Measurements from ENCODE around the gene MGST2. TPM values are rescaled to one million over a fixed set of nuclear protein-coding genes. Genes with fewer than 3 reads are reported as not detected.

The MGST2 gene
- total and polyA plus RNA-seq, 10 of the 15 experiments (the other 5 are each of a cell fraction or from before 2014, with no cell fraction given), result 19.0 to 50.1 (median 30.6) TPM

DNA sequence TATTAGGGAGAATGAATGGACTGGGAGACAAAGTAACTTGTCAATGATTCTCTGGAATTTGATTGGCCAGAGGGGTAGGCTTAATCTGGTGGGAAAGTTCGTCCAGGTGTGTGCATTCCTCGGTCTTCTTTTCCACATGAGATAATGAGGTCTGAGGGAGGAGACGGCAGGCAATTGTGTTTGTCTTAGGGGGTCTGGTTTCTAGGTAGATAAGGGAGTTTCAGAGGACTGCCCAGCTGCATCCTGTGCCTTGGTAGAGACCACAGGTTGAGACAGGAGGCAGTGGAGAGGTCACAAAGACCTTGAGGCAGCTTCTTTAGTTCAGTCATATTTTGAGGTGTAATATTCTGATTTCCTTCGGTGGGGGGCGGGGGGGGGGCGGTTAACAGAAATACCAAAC is 4.3 kb downstream of the MGST2 start:
- no peak for ATAC-seq
- BruUV-seq (replicated peaks), result no TSS peak
- H3K4me1 ChIP-seq (ENCODE audit: control insufficient read depth, insufficient read depth, low read length), result peaks cover 3% of the 10 kb centered on the region
- ChIA-PET POLR2A (no interaction called here), RAD21 (ENCODE audit: unreplicated experiment) (no interaction called here), SMC1A (ENCODE audit: uncharacterized antibody, unreplicated experiment) (no interaction called here), CTCF (no interaction called here)
- no peak overlapping the region for H3K9ac ChIP-seq (ENCODE audit: control insufficient read depth, insufficient read depth, low read length)
- intact Hi-C loops (cut with micrococcal nuclease; ENCODE audit: unreplicated experiment) (no loop called here), in situ Hi-C loops (cut with MboI) (no loop called here)
- H4K20me1 ChIP-seq (ENCODE audit: control insufficient read depth, insufficient read depth), result no peaks in the 10 kb centered on the region
- peaks cover 14% of the 10 kb centered on the region for H3K79me2 ChIP-seq (ENCODE audit: control insufficient read depth, insufficient read depth, low read length)
- H3K4me3 ChIP-seq, result no peak overlapping the region
- H3K9me3 ChIP-seq (replicated peaks; ENCODE audit: control insufficient read depth, insufficient read depth, low read length), result no peaks in the 10 kb centered on the region
- H3K27ac ChIP-seq (ENCODE audit: control insufficient read depth, insufficient read depth), result no peak overlapping the region
- no peak for DNase-seq (ENCODE audit: low read depth, low spot score)
- no peak overlapping the region for H3K4me2 ChIP-seq (ENCODE audit: control insufficient read depth, insufficient read depth)
- H2AFZ ChIP-seq (ENCODE audit: control insufficient read depth, low read depth, low read length), result no peak overlapping the region
- no peaks in the 10 kb centered on the region; a peak in 1 of 4 replicates for H3K36me3 ChIP-seq (ENCODE audit: control insufficient read depth in 2 of 2, insufficient read depth in 2 of 2, low read length in 1 of 2)
- no peak for FAIRE-seq
- no peaks in the 10 kb centered on the region for H3K27me3 ChIP-seq (replicated peaks in 1 of 2; ENCODE audit: control insufficient read depth in 2 of 2, insufficient read depth in 2 of 2, low read length in 1 of 2)
- 50% methylated on average over 6 of the region's 6 CpGs for WGBS (ENCODE audit: insufficient coverage, insufficient replicate concordance, low lambda C conversion rate, missing lambda C conversion rate)
- TF ChIP-seq, protein P1, sequence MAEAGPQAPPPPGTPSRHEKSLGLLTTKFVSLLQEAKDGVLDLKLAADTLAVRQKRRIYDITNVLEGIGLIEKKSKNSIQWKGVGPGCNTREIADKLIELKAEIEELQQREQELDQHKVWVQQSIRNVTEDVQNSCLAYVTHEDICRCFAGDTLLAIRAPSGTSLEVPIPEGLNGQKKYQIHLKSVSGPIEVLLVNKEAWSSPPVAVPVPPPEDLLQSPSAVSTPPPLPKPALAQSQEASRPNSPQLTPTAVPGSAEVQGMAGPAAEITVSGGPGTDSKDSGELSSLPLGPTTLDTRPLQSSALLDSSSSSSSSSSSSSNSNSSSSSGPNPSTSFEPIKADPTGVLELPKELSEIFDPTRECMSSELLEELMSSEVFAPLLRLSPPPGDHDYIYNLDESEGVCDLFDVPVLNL (IDR thresholded peaks at IDR 0.05; ENCODE audit: low read depth, low read length), result no peak
- TF ChIP-seq TCF3 (IDR thresholded peaks at IDR 0.05; ENCODE audit: borderline replicate concordance, insufficient read depth, low read depth, low read length), result no peak
- TF ChIP-seq, protein P2, sequence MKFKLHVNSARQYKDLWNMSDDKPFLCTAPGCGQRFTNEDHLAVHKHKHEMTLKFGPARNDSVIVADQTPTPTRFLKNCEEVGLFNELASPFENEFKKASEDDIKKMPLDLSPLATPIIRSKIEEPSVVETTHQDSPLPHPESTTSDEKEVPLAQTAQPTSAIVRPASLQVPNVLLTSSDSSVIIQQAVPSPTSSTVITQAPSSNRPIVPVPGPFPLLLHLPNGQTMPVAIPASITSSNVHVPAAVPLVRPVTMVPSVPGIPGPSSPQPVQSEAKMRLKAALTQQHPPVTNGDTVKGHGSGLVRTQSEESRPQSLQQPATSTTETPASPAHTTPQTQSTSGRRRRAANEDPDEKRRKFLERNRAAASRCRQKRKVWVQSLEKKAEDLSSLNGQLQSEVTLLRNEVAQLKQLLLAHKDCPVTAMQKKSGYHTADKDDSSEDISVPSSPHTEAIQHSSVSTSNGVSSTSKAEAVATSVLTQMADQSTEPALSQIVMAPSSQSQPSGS (IDR thresholded peaks at IDR 0.05; ENCODE audit: low read length), result no peak
- TF ChIP-seq, protein P3, sequence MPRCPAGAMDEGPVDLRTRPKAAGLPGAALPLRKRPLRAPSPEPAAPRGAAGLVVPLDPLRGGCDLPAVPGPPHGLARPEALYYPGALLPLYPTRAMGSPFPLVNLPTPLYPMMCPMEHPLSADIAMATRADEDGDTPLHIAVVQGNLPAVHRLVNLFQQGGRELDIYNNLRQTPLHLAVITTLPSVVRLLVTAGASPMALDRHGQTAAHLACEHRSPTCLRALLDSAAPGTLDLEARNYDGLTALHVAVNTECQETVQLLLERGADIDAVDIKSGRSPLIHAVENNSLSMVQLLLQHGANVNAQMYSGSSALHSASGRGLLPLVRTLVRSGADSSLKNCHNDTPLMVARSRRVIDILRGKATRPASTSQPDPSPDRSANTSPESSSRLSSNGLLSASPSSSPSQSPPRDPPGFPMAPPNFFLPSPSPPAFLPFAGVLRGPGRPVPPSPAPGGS (IDR thresholded peaks at IDR 0.05; ENCODE audit: borderline replicate concordance, insufficient read depth, low read depth, low read length, poor library complexity, severe bottlenecking), result no peak
- no peak for TF ChIP-seq RAD21 (IDR thresholded peaks at IDR 0.05; ENCODE audit: insufficient read depth, low read depth, low read length)
- TF ChIP-seq, protein P4, sequence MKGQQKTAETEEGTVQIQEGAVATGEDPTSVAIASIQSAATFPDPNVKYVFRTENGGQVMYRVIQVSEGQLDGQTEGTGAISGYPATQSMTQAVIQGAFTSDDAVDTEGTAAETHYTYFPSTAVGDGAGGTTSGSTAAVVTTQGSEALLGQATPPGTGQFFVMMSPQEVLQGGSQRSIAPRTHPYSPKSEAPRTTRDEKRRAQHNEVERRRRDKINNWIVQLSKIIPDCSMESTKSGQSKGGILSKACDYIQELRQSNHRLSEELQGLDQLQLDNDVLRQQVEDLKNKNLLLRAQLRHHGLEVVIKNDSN (IDR thresholded peaks at IDR 0.05; ENCODE audit: borderline replicate concordance, extremely low read length, insufficient read depth, low read depth, low read length), result no peak
- no peak for TF ChIP-seq ETV6 (conservative IDR thresholded peaks at IDR 0.05 in 1 of 2, IDR thresholded peaks at IDR 0.05 in 1 of 2; ENCODE audit: borderline replicate concordance in 1 of 2, low read depth in 1 of 2)
- TF ChIP-seq ZNF622 (IDR thresholded peaks at IDR 0.05), result no peak
- TF ChIP-seq, protein P5, sequence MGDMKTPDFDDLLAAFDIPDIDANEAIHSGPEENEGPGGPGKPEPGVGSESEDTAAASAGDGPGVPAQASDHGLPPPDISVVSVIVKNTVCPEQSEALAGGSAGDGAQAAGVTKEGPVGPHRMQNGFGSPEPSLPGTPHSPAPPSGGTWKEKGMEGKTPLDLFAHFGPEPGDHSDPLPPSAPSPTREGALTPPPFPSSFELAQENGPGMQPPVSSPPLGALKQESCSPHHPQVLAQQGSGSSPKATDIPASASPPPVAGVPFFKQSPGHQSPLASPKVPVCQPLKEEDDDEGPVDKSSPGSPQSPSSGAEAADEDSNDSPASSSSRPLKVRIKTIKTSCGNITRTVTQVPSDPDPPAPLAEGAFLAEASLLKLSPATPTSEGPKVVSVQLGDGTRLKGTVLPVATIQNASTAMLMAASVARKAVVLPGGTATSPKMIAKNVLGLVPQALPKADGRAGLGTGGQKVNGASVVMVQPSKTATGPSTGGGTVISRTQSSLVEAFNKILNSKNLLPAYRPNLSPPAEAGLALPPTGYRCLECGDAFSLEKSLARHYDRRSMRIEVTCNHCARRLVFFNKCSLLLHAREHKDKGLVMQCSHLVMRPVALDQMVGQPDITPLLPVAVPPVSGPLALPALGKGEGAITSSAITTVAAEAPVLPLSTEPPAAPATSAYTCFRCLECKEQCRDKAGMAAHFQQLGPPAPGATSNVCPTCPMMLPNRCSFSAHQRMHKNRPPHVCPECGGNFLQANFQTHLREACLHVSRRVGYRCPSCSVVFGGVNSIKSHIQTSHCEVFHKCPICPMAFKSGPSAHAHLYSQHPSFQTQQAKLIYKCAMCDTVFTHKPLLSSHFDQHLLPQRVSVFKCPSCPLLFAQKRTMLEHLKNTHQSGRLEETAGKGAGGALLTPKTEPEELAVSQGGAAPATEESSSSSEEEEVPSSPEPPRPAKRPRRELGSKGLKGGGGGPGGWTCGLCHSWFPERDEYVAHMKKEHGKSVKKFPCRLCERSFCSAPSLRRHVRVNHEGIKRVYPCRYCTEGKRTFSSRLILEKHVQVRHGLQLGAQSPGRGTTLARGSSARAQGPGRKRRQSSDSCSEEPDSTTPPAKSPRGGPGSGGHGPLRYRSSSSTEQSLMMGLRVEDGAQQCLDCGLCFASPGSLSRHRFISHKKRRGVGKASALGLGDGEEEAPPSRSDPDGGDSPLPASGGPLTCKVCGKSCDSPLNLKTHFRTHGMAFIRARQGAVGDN (IDR thresholded peaks at IDR 0.05), result no peak
- TF ChIP-seq, protein P6, sequence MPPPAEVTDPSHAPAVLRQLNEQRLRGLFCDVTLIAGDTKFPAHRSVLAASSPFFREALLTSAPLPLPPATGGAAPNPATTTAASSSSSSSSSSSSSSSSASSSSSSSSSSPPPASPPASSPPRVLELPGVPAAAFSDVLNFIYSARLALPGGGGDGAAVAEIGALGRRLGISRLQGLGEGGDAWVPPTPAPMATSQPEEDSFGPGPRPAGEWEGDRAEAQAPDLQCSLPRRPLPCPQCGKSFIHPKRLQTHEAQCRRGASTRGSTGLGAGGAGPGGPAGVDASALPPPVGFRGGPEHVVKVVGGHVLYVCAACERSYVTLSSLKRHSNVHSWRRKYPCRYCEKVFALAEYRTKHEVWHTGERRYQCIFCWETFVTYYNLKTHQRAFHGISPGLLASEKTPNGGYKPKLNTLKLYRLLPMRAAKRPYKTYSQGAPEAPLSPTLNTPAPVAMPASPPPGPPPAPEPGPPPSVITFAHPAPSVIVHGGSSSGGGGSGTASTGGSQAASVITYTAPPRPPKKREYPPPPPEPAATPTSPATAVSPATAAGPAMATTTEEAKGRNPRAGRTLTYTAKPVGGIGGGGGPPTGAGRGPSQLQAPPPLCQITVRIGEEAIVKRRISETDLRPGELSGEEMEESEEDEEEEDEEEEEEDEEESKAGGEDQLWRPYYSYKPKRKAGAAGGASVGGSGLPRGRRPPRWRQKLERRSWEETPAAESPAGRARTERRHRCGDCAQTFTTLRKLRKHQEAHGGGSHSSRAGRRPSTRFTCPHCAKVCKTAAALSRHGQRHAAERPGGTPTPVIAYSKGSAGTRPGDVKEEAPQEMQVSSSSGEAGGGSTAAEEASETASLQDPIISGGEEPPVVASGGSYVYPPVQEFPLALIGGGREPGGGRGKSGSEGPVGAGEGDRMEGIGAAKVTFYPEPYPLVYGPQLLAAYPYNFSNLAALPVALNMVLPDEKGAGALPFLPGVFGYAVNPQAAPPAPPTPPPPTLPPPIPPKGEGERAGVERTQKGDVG (CRISPR knock-in tag; IDR thresholded peaks at IDR 0.05), result no peak
